Measurements from ENCODE around the gene TAF1D. TPM values are rescaled to one million over a fixed set of nuclear protein-coding genes. Genes with fewer than 3 reads are reported as not detected.
"Not testable (repeated sequence)": the region's sequence is repeated elsewhere in the genome, so short reads cannot be mapped to it uniquely, and the experiment has no call there.

TAF1D gene
- total and polyA plus RNA-seq, 10 of the 15 experiments (the other 5 are each of a cell fraction or from before 2014, with no cell fraction given), result 101 to 314 (median 199) TPM

DNA sequence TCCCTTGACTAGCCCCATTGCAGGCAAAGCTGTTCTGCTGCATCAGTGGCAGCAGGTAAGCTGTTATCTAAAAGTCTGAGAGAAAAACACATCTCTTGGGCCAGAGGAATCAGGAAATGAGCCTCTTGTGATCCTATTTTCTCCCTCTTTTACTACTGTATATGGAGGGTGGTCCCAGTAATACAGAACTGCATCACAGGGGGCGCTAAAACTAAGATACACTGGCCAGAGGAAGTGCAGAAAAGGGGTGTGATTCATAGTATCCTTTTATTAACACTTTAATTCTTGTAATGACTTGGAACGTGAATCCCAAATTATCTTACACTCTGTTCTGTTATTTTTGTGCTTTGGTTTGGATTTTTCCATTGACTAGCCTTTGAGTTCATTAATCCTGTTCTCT is 34.0 kb upstream of the TAF1D start:
- ATAC-seq (peak; percentile 55; the same call in 2 of the 3 replicates), FAIRE-seq (no peak), DNase-seq (ENCODE audit: low read depth, low spot score) (no peak)
- H3K36me3 ChIP-seq (ENCODE audit: control insufficient read depth in 2 of 2, insufficient read depth in 2 of 2, low read length in 1 of 2), result no peaks in the 10 kb centered on the region
- H4K20me1 ChIP-seq (ENCODE audit: control insufficient read depth, insufficient read depth), result no peaks in the 10 kb centered on the region
- H3K79me2 ChIP-seq (ENCODE audit: control insufficient read depth, insufficient read depth, low read length), result no peaks in the 10 kb centered on the region
- intact Hi-C loops (cut with micrococcal nuclease; ENCODE audit: unreplicated experiment) (no loop called here), in situ Hi-C loops (cut with MboI) (no loop called here)
- no peak overlapping the region for H3K4me3 ChIP-seq
- H3K9me3 ChIP-seq (replicated peaks; ENCODE audit: control insufficient read depth, insufficient read depth, low read length), result peaks cover 3% of the 10 kb centered on the region; the same call in 2 of the 3 replicates
- CTCF ChIA-PET, result no interaction called here
- H2AFZ ChIP-seq (ENCODE audit: control insufficient read depth, low read depth, low read length), result no peak overlapping the region
- BruUV-seq (replicated peaks), result no TSS peak
- H3K9ac ChIP-seq (ENCODE audit: control insufficient read depth, insufficient read depth, low read length), result no peak overlapping the region
- no peak overlapping the region for H3K4me2 ChIP-seq (ENCODE audit: control insufficient read depth, insufficient read depth)
- no peaks in the 10 kb centered on the region for H3K4me1 ChIP-seq (ENCODE audit: control insufficient read depth, insufficient read depth, low read length)
- no peak overlapping the region for H3K27ac ChIP-seq (ENCODE audit: control insufficient read depth, insufficient read depth)
- no peak for TF ChIP-seq SMAD1 (IDR thresholded peaks at IDR 0.05; ENCODE audit: low read depth, partially characterized antibody)
- RAD21 ChIA-PET (ENCODE audit: unreplicated experiment), result no interaction called here
- POLR2A ChIA-PET, result no interaction called here
- SMC1A ChIA-PET (ENCODE audit: uncharacterized antibody, unreplicated experiment), result no interaction called here
- WGBS (ENCODE audit: insufficient coverage, insufficient replicate concordance, low lambda C conversion rate, missing lambda C conversion rate), result 35% methylated on average over 2 of the region's 2 CpGs
- no peaks in the 10 kb centered on the region for H3K27me3 ChIP-seq (replicated peaks in 1 of 2; ENCODE audit: control insufficient read depth in 2 of 2, insufficient read depth in 2 of 2, low read length in 1 of 2)

DNA sequence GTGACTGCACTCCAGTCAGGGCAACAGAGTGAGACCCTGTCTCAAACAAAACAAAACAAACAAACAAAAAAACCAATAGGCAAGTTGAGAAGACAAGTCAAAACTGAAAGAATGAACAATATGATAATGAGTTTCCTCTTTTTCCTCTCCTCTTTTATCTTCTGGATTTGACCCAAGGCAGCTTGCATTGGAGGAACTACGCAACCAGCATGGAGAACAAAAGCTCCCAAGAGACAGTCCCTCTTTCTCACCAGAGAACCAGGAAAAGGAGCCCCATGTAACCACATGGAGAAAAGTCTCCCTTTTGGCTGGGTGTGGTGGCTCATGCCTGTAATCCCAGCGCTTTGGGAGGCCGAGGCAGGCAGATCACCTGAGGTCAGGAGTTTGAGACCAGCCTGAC is 33.3 kb upstream of the TAF1D start:
- POLR2A ChIA-PET, result interaction anchor here (0.7 kb wide), 1 partner anchor 9 kb away, joined by 3 read pairs; the partner anchor contains the start of gene MED17
- H3K27me3 ChIP-seq (replicated peaks in 1 of 2; ENCODE audit: control insufficient read depth in 2 of 2, insufficient read depth in 2 of 2, low read length in 1 of 2); H3K4me2 ChIP-seq (ENCODE audit: control insufficient read depth, insufficient read depth); H3K9me3 ChIP-seq (replicated peaks; ENCODE audit: control insufficient read depth, insufficient read depth, low read length); H3K27ac ChIP-seq (ENCODE audit: control insufficient read depth, insufficient read depth); H4K20me1 ChIP-seq (ENCODE audit: control insufficient read depth, insufficient read depth); ATAC-seq; DNase-seq (ENCODE audit: low read depth, low spot score); H3K4me1 ChIP-seq (ENCODE audit: control insufficient read depth, insufficient read depth, low read length); SMC1A ChIA-PET (ENCODE audit: uncharacterized antibody, unreplicated experiment); H3K4me3 ChIP-seq; FAIRE-seq; H3K36me3 ChIP-seq (ENCODE audit: control insufficient read depth in 2 of 2, insufficient read depth in 2 of 2, low read length in 1 of 2); H3K79me2 ChIP-seq (ENCODE audit: control insufficient read depth, insufficient read depth, low read length); H2AFZ ChIP-seq (ENCODE audit: control insufficient read depth, low read depth, low read length); H3K9ac ChIP-seq (ENCODE audit: control insufficient read depth, insufficient read depth, low read length); BruUV-seq (replicated peaks); in situ Hi-C loops (cut with MboI); CTCF ChIA-PET; intact Hi-C loops (cut with micrococcal nuclease; ENCODE audit: unreplicated experiment); RAD21 ChIA-PET (ENCODE audit: unreplicated experiment): not testable (repeated sequence)
- 97% methylated on average over 3 of the region's 3 CpGs for WGBS (ENCODE audit: insufficient coverage, insufficient replicate concordance, low lambda C conversion rate, missing lambda C conversion rate)

Measured in GM12878 (cell line).